OCI-LY3 (cell line): ENCODE measurements around the gene MYDGF.

Experiments
- EZH2phosphoT487 ChIP-seq: fragments of 200-600 bp; shearing (Covaris generic); IDR thresholded peaks from 2 replicates; pipeline ENCODE4 v1.6.1; 2018; ENCODE audit warnings: antibody characterized with exemption, mixed run types, low read depth
- TF ChIP-seq, protein P1 (sequence below): fragments of 200-600, 300-600 bp; sonication (generic); IDR thresholded peaks from 2 replicates; pipeline ENCODE4 v1.5.1; 2014; ENCODE audit warnings: antibody characterized with exemption, low read length, low read depth

GRCh38 chr19:4640247-4641000 lies 29.7 kb downstream of the MYDGF start:
- TF ChIP-seq, protein P1, sequence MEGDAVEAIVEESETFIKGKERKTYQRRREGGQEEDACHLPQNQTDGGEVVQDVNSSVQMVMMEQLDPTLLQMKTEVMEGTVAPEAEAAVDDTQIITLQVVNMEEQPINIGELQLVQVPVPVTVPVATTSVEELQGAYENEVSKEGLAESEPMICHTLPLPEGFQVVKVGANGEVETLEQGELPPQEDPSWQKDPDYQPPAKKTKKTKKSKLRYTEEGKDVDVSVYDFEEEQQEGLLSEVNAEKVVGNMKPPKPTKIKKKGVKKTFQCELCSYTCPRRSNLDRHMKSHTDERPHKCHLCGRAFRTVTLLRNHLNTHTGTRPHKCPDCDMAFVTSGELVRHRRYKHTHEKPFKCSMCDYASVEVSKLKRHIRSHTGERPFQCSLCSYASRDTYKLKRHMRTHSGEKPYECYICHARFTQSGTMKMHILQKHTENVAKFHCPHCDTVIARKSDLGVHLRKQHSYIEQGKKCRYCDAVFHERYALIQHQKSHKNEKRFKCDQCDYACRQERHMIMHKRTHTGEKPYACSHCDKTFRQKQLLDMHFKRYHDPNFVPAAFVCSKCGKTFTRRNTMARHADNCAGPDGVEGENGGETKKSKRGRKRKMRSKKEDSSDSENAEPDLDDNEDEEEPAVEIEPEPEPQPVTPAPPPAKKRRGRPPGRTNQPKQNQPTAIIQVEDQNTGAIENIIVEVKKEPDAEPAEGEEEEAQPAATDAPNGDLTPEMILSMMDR, result no peak
- no peak for TF ChIP-seq EZH2phosphoT487
